Measurements from ENCODE around the gene NOS1.

NOS1 gene

DNA sequence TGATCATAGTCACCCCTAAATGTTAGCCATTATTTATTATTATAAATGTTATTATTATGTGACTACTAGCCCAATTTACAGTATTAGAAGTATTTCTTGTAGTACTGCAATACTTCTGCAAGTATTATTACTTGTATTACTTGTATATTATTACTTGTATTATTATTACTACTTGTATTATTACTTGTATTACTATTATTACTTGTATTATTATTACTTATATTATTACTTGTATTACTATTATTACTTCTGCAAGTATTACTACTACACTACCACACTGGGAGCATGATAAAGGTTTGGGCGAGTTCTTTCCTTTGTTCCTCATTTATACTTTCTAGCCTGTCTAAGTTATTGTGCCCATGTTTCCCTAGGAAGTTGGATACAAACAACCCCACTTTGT lies 67.9 kb downstream of the NOS1 start:
- in situ Hi-C loops (cut with MboI; ENCODE audit: low pct_unique_long_range_greater_than_20kb, low sequenced_read_pairs, unreplicated experiment): no loop called here
- TF ChIP-seq, protein P1, sequence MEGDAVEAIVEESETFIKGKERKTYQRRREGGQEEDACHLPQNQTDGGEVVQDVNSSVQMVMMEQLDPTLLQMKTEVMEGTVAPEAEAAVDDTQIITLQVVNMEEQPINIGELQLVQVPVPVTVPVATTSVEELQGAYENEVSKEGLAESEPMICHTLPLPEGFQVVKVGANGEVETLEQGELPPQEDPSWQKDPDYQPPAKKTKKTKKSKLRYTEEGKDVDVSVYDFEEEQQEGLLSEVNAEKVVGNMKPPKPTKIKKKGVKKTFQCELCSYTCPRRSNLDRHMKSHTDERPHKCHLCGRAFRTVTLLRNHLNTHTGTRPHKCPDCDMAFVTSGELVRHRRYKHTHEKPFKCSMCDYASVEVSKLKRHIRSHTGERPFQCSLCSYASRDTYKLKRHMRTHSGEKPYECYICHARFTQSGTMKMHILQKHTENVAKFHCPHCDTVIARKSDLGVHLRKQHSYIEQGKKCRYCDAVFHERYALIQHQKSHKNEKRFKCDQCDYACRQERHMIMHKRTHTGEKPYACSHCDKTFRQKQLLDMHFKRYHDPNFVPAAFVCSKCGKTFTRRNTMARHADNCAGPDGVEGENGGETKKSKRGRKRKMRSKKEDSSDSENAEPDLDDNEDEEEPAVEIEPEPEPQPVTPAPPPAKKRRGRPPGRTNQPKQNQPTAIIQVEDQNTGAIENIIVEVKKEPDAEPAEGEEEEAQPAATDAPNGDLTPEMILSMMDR (IDR thresholded peaks at IDR 0.05; ENCODE audit: extremely low read depth, insufficient read depth, missing control alignments): no peak

DNA sequence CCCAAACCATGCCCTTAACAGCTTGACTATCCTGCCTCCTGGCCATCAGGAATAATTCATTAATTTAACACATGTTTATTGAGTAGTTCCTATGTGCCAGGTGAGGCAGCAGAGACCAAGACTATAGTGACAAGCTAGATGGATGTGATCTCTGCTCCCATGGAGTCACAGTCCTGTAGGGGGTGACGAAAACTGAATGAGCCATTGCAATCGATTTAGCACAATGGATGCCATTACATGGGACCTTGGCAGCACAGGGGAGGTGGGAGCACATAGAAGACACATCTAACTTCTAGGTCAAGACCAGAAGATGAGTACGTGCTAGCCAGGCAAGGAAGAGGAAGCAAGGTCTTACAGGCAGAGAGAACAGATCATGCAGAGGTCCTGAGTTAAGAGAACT lies 68.7 kb downstream of the NOS1 start:
- no peak for DNase-seq (ENCODE audit: low spot score)
- in situ Hi-C loops (cut with MboI; ENCODE audit: low pct_unique_long_range_greater_than_20kb, low sequenced_read_pairs, unreplicated experiment): no loop called here
- TF ChIP-seq, protein P1 (IDR thresholded peaks at IDR 0.05; ENCODE audit: extremely low read depth, insufficient read depth, missing control alignments): no peak

More for the DNA sequence above, 67.9 kb downstream of the NOS1 start:
- no peak for DNase-seq (ENCODE audit: low spot score)

DNA sequence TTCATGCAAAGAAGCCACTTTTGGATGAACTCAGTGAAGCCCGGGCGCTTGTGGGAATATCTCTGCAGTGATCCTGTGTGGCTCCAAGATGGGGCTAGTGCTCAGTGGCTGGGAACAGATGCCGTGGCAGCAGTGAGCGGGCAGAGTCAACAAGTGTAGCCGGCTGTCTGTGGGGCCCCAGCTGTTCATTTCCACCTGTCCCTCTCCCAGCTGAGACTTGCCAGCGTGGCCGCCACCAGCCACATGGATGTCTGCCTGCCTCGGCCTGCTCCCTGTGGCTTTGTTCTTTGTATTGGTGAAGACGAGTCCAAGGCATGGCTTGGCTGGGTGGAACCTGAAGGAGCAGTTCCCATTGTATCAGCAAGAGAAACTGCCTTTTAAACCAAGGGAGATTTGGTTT lies 77.3 kb downstream of the NOS1 start:
- in situ Hi-C loops (cut with MboI; ENCODE audit: low pct_unique_long_range_greater_than_20kb, low sequenced_read_pairs, unreplicated experiment): no loop called here
- TF ChIP-seq, protein P1 (IDR thresholded peaks at IDR 0.05; ENCODE audit: extremely low read depth, insufficient read depth, missing control alignments): no peak
- no peak for DNase-seq (ENCODE audit: low spot score)

DNA sequence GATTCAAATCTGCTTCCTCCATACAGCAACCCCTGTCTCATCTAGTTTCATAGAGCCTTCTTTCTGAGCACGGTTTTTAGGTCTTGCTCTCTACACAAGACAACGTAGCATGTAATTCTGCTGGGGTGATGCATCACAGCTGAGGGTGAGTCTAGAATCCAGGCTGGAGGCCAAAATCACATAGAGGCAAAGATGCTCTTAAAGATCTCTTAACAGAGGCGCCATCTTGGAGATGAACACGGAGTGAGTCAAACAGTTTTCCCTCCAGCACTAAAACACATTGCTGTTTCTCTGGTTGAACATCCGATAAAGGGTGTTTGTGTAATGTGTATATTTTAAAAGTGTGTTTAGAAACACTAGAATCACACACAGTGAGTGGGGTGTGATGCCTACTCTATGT lies 78.9 kb downstream of the NOS1 start:
- no peak for DNase-seq (ENCODE audit: low spot score)
- in situ Hi-C loops (cut with MboI; ENCODE audit: low pct_unique_long_range_greater_than_20kb, low sequenced_read_pairs, unreplicated experiment): no loop called here
- TF ChIP-seq, protein P1 (IDR thresholded peaks at IDR 0.05; ENCODE audit: extremely low read depth, insufficient read depth, missing control alignments): no peak

DNA sequence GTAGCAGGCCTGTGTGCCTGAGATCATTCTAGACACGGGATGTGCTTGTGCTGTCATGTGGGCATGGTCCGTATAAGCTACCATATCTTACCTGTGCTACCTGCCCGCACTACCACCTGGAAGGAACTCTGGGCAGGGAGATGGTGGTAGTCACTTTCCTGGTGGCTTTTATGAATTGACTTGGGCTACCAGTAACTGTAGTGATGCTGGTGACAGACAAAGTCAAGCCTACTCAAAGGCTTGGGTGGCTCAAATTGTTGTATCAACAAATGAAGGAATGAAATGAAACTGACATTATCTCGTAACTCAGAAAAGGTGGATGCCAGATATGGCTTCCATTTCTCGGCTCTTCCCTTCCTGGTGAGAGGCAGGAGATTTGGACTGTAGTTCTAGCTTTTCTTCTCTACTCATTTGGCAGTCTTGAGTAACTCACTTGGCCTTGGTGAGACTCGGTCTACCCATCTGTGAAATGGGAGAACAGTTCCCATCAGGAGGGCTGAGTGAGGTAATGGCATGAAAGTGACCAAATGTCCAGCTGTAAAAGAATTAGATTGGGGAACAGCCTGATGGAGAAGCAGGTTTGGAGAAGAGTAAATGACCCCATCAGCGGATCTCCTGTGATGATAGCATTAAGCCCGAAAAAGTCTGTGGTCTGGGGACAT lies 81.3 kb downstream of the NOS1 start:
- no peak for DNase-seq (ENCODE audit: low spot score)
- TF ChIP-seq, protein P1 (IDR thresholded peaks at IDR 0.05; ENCODE audit: extremely low read depth, insufficient read depth, missing control alignments): no peak
- in situ Hi-C loops (cut with MboI; ENCODE audit: low pct_unique_long_range_greater_than_20kb, low sequenced_read_pairs, unreplicated experiment): no loop called here

DNA sequence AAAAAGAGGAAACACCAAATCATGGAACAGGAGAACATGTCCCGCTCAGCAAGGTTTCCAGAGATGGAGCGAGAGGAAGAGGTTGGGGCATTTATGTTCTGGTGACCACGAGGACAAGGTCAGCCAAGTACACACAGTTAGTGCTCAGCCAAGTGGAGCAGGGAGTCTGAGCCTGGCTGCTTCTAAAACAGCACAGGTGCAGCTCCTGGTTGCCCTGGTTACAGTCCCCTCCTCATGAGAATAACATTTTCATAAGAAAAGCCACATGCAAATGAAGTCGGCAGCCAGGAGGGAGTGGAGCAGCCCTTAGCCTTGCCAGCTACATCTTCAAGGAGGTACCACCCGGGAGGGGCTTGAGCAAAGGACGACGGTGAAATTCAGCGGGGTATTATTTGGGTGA lies 81.8 kb downstream of the NOS1 start:
- in situ Hi-C loops (cut with MboI; ENCODE audit: low pct_unique_long_range_greater_than_20kb, low sequenced_read_pairs, unreplicated experiment): no loop called here
- TF ChIP-seq, protein P1 (IDR thresholded peaks at IDR 0.05; ENCODE audit: extremely low read depth, insufficient read depth, missing control alignments): no peak
- DNase-seq (ENCODE audit: low spot score): no peak
